OCI-LY7 (cell line): Measurements from ENCODE around the gene CHRNB2.

ENCODE experiments used
- CTCF ChIP-seq: fragments of 200-600 bp; sonication (generic); conservative IDR thresholded peaks from 2 replicates; pipeline ENCODE4 v1.5.1; 2014; ENCODE audit warnings: mild to moderate bottlenecking, antibody characterized with exemption, low read length, moderate library complexity, mixed read lengths
- EZH2phosphoT487 ChIP-seq: fragments of 200-600 bp; sonication (generic); IDR thresholded peaks from 2 replicates; pipeline ENCODE4 v1.6.1; 2018; ENCODE audit warnings: low read depth, borderline replicate concordance, mild to moderate bottlenecking, mixed run types, antibody characterized with exemption, low read length, moderate library complexity, mixed read lengths

GRCh38 chr1:154581766-154582165 lies 14.2 kb downstream of the CHRNB2 start:
- no peak for TF ChIP-seq CTCF
- TF ChIP-seq EZH2phosphoT487: no peak
